Measurements from ENCODE around the gene TMEM130.
"Not testable (repeated sequence)": the region's sequence is repeated elsewhere in the genome, so short reads cannot be mapped to it uniquely, and the experiment has no call there.

TMEM130 gene

DNA sequence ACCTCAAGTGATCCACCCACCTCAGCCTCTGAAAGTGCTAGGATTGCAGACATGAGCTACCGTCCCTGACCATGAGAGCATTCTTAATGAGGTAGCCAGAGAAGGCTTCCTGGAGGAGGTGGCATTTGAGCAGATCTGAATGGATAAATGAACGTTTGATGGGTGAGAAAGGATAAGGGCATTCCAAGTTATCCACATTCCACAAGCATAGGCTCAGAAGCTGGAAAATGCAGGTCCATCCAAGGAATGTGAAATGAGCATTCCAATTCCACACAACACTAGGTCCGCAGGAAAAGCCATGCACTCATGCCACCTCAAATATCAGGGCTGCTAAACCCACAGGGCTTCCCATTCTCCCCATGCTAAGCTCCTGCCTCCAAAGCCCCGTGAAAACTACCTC is 17.0 kb downstream of the TMEM130 start:
- no peak overlapping the region for H3K4me3 ChIP-seq (ENCODE audit: low read length)
- TF ChIP-seq, protein P1, sequence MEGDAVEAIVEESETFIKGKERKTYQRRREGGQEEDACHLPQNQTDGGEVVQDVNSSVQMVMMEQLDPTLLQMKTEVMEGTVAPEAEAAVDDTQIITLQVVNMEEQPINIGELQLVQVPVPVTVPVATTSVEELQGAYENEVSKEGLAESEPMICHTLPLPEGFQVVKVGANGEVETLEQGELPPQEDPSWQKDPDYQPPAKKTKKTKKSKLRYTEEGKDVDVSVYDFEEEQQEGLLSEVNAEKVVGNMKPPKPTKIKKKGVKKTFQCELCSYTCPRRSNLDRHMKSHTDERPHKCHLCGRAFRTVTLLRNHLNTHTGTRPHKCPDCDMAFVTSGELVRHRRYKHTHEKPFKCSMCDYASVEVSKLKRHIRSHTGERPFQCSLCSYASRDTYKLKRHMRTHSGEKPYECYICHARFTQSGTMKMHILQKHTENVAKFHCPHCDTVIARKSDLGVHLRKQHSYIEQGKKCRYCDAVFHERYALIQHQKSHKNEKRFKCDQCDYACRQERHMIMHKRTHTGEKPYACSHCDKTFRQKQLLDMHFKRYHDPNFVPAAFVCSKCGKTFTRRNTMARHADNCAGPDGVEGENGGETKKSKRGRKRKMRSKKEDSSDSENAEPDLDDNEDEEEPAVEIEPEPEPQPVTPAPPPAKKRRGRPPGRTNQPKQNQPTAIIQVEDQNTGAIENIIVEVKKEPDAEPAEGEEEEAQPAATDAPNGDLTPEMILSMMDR (conservative IDR thresholded peaks at IDR 0.05; ENCODE audit: low read length), result no peak
- peak; percentile 80 for DNase-seq (ENCODE audit: low read depth)

DNA sequence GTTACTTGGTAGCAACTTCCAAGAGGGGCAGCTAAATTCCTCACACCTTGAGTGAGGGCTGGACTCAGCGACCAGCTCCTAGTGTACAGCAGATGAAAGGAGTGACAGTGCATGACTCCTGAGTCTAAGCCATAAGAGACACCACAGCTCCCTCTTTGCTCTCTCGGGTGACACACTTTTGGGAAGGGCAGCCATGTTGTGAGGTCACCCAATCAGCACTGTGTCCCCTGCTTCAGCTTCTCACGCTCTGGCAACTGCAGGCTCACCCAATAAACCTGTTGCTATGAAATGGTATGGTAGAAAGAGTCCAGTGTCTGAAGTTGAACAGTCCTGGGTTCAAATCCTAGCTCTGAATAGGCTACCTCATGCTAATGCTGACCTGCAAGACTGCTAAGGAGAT is 20.9 kb downstream of the TMEM130 start:
- H3K4me3 ChIP-seq (ENCODE audit: low read length), result no peak overlapping the region
- TF ChIP-seq, protein P1 (conservative IDR thresholded peaks at IDR 0.05; ENCODE audit: low read length), result no peak
- no peak for DNase-seq (ENCODE audit: low read depth)

DNA sequence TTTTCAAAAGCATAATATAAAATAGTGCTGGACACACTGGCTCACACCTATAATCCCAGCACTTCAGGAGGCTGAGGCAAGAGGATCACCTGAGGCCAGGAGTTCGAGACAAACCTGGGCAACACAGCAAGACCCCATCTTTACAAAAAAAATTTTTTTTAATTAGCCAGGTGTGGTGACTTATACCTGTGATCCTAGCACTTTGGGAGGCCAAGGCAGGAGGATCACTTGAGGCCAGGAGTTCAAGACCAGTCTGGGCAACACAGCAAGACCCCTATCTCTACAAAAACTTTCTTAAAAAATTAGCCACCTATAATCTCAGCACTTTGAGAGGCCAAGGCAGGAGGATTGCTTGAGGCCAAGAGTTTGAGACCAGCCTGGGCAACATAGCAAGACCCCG is 27.3 kb downstream of the TMEM130 start:
- not testable (repeated sequence) for H3K4me3 ChIP-seq (ENCODE audit: low read length); DNase-seq (ENCODE audit: low read depth)

DNA sequence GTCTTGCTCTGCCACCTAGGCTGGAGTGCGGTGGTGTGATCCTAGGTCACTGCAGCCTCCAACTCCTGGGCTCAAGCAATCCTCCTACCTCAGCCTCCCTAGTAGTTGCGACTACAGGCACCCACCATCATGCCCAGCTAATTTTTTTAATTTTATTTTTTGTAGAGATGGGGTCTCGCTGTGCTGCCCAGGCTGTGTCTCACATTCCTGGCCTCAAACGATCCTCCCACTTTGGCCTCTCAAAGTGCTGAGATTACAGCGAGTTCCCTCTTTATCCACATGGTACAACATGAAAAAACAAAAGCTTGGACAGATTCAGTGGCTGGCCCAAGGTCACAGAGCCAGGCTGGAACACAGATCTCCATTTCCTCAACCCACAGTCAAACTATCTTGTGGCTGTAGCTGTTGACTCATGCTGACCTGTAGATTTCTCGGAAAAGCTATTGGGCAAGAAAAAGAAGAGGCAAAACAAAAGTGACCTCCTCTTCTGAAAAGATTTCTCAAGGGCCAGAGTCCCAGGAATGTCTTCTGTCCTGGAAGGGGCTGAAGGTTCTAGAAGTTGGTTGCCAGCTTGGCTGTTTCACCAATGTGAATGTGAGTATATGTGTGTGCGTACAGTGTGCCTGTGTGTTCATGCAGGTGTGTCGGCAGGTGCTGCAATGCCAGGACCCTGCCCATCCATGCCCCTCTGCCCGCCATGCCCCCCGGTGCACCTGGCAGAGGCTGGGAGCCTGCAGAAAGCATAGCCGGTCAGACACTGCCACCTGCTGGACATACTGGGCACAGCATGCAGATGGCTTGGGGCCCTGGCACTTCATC is 28.4 kb downstream of the TMEM130 start:
- TF ChIP-seq, protein P1 (conservative IDR thresholded peaks at IDR 0.05; ENCODE audit: low read length), result peak; percentile 96
- peak; percentile 85 for DNase-seq (ENCODE audit: low read depth)
- H3K4me3 ChIP-seq (ENCODE audit: low read length), result no peak overlapping the region

DNA sequence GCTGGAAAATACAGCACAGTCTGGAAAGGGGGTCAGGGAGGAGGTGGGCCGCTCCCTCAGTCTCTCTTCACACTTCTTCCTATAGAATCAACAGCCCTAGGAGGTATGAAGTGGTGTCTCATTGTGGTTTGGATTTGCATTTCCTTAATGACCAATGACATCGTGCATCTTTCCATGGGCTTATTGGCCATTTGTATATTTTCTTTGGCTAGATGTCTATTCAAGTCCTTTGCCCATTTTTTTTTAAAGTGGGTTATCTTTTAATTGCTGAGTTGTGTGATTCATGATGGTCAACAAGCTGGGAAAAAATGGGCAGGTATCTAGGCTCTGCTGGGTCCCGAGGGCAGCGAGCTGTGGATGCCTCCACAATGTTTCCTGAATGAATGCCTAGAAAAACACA is 29.1 kb downstream of the TMEM130 start:
- no peak overlapping the region for H3K4me3 ChIP-seq (ENCODE audit: low read length)
- no peak for DNase-seq (ENCODE audit: low read depth)
- TF ChIP-seq, protein P1 (conservative IDR thresholded peaks at IDR 0.05; ENCODE audit: low read length), result no peak

DNA sequence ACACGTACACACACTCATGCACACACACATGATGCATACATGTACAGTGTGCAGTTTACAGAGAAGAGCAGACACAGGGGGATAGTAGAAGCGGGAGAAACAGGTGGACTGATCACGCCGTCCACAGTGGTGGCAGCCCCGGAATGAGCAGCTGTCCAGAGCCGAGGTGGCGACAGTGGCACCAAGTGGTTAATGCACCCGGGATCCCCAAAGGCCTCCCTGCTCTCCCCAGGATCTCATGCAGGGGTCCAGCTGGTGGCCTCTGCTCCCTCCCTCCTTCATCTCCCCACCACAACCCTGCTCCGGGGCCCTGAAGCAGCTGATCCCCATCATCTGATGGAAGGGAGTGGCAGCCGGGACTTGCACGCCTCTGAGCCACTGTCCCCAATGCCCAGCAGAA is 29.7 kb downstream of the TMEM130 start:
- DNase-seq (ENCODE audit: low read depth), result no peak
- H3K4me3 ChIP-seq (ENCODE audit: low read length), result no peak overlapping the region
- TF ChIP-seq, protein P1 (conservative IDR thresholded peaks at IDR 0.05; ENCODE audit: low read length), result no peak

DNA sequence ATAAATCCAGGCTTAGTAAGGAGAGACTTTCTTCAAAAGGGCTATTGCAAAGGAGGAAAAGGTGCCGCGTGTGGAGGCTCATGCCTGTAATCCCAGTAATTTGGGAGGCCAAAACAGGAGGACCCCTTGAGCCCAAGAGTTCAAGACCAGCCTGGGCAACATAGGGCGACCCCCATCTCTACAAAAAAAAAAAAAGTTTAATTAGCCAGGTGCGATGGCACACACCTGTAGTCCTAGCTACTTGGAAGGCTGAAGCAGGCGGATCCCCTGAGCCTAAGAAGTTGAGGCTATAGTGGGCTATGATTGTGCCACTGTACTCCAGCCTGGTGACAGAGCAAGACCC is 32.2 kb downstream of the TMEM130 start:
- DNase-seq (ENCODE audit: low read depth), result no peak
- TF ChIP-seq, protein P1 (conservative IDR thresholded peaks at IDR 0.05; ENCODE audit: low read length), result no peak
- no peak overlapping the region for H3K4me3 ChIP-seq (ENCODE audit: low read length)

Data from AG10803 (cell line).